ENCODE data around the gene SHANK3. TPM values are rescaled to one million over a fixed set of nuclear protein-coding genes. Genes with fewer than 3 reads are reported as not detected.

The SHANK3 gene
- polyA plus RNA-seq, 1 of the 3 experiments (the other 2 are of a cell fraction), result 1.5 TPM

GRCh38 chr22:50626850-50627641 lies 45.6 kb upstream of the SHANK3 start:
- Histone ChIP-seq H3K36me3 (replicated peaks in 1 of 2; ENCODE audit: control insufficient read depth in 1 of 2, insufficient read depth in 2 of 2, low read length in 1 of 2) (peaks cover 0 to 6% of the 10 kb centered on the region in 2 experiments), H3K4me3 (ENCODE audit: low read depth in 2 of 2, low read length in 1 of 2) (peak overlapping the region; percentile 77), H3F3A (replicated peaks; ENCODE audit: insufficient read depth) (no peaks in the 10 kb centered on the region), H3K4me1 (ENCODE audit: control insufficient read depth in 1 of 2, insufficient read depth in 2 of 2, low read depth in 1 of 2, low read length in 1 of 2) (peaks cover 0 to 16% of the 10 kb centered on the region in 2 experiments; a peak in 1 of 4 replicates), H3K27me3 (ENCODE audit: insufficient read depth) (no peaks in the 10 kb centered on the region), H4K20me1 (ENCODE audit: insufficient read depth) (no peaks in the 10 kb centered on the region), H3K79me2 (ENCODE audit: insufficient read depth) (peaks cover 7% of the 10 kb centered on the region; the same call in 1 of the 2 replicates), H3K9me3 (no peaks in the 10 kb centered on the region), H3K27ac (ENCODE audit: low read depth in 2 of 2, low read length in 1 of 2) (0 out of 4 replicates have a peak overlapping the region, but pooled peaks have one; percentile 28 to 67), H2AFZ (ENCODE audit: low read depth) (no peak overlapping the region), H3K9ac (peak overlapping the region; percentile 71), H3K9me2 (no peaks in the 10 kb centered on the region), H3K4me2 (peak overlapping the region; percentile 95)
- peak; percentile 16 for DNase-seq
- ChIA-PET POLR2A (no interaction called here), CTCF (interaction anchor here (0.6 to 1.5 kb wide), 7 partner anchors 8 to 145 kb away, joined by 3 to 6 read pairs (median 3); partner anchors contain the start of gene SCO2)
- no peak for TF ChIP-seq NRF1 (IDR thresholded peaks at IDR 0.05; ENCODE audit: low read depth, low read length)
- no peak for TF ChIP-seq CTCF (IDR thresholded peaks at IDR 0.05)
- TF ChIP-seq FOXM1 (IDR thresholded peaks at IDR 0.05; ENCODE audit: low read depth), result no peak
- TF ChIP-seq RFX5 (IDR thresholded peaks at IDR 0.05; ENCODE audit: low read length), result no peak
- TF ChIP-seq RAD21 (IDR thresholded peaks at IDR 0.05; ENCODE audit: low read length), result no peak
- no peak for TF ChIP-seq TAF1 (IDR thresholded peaks at IDR 0.05; ENCODE audit: borderline replicate concordance, low read depth, low read length)
- WGBS (ENCODE audit: low lambda C conversion rate), result 80% methylated on average over 12 of the region's 42 CpGs

- Histone ChIP-seq H3K27me3 (ENCODE audit: insufficient read depth) (no peaks in the 10 kb centered on the region), H4K20me1 (ENCODE audit: insufficient read depth) (no peaks in the 10 kb centered on the region), H3K27ac (ENCODE audit: low read depth in 2 of 2, low read length in 1 of 2) (peak within 1 kb of the TSS; percentile 28 to 67; a peak in 2 of 4 replicates), H3K9me2 (no peaks in the 10 kb centered on the region), H3K9ac (peak within 1 kb of the TSS; percentile 72), H2AFZ (ENCODE audit: low read depth) (peak within 1 kb of the TSS; percentile 77), H3K36me3 (replicated peaks in 1 of 2; ENCODE audit: control insufficient read depth in 1 of 2, insufficient read depth in 2 of 2, low read length in 1 of 2) (peaks cover 0 to 6% of the 10 kb centered on the region in 2 experiments), H3K9me3 (no peaks in the 10 kb centered on the region), H3F3A (replicated peaks; ENCODE audit: insufficient read depth) (no peaks in the 10 kb centered on the region), H3K79me2 (ENCODE audit: insufficient read depth) (peaks cover 7% of the 10 kb centered on the region; the same call in 1 of the 2 replicates), H3K4me1 (ENCODE audit: control insufficient read depth in 1 of 2, insufficient read depth in 2 of 2, low read depth in 1 of 2, low read length in 1 of 2) (peaks cover 0 to 16% of the 10 kb centered on the region in 2 experiments; a peak in 1 of 4 replicates), H3K4me2 (peak within 1 kb of the TSS; percentile 95), H3K4me3 (ENCODE audit: low read depth in 2 of 2, low read length in 1 of 2) (peak within 1 kb of the TSS; percentile 77)
- 2% methylated on average over 11 of the region's 88 CpGs for whole genome bisulfite sequencing (ENCODE audit: low lambda C conversion rate)
- ChIA-PET CTCF (interaction anchor here (0.6 to 1.5 kb wide), 8 partner anchors 9 to 241 kb away, joined by 3 to 6 read pairs (median 3); no protein-coding TSS in a partner anchor), POLR2A (interaction anchor here (0.7 to 0.9 kb wide), 2 partner anchors 11 to 26 kb away, joined by 3 to 4 read pairs; no protein-coding TSS in a partner anchor)
- DNase-seq, result peak; percentile 95
- TF ChIP-seq ZBTB33 (IDR thresholded peaks at IDR 0.05; ENCODE audit: borderline replicate concordance, low read depth) (no peak), MXI1 (IDR thresholded peaks at IDR 0.05; ENCODE audit: low read depth, low read length) (peak; percentile 74; the same call in 1 of the 2 replicates), SMC3 (IDR thresholded peaks at IDR 0.05; ENCODE audit: low read depth, low read length) (peak; percentile 36; the same call in 1 of the 2 replicates), RAD21 (IDR thresholded peaks at IDR 0.05; ENCODE audit: low read length) (peak; percentile 26; the same call in 1 of the 2 replicates), JUND (IDR thresholded peaks at IDR 0.05) (no peak), RCOR1 (IDR thresholded peaks at IDR 0.05; ENCODE audit: low read length) (no peak), MEF2A (IDR thresholded peaks at IDR 0.05; ENCODE audit: borderline replicate concordance, low read depth) (no peak), GATA2 (CRISPR knock-in tag; IDR thresholded peaks at IDR 0.05) (no peak), FOSL2 (IDR thresholded peaks at IDR 0.05; ENCODE audit: borderline replicate concordance, low read depth) (no peak), NFIC (IDR thresholded peaks at IDR 0.05; ENCODE audit: borderline replicate concordance) (no peak), USF2 (IDR thresholded peaks at IDR 0.05; ENCODE audit: borderline replicate concordance, low read depth, low read length) (no peak), EZH2phosphoT487 (IDR thresholded peaks at IDR 0.05; ENCODE audit: borderline replicate concordance, low read depth) (no peak), FOXM1 (IDR thresholded peaks at IDR 0.05; ENCODE audit: low read depth) (no peak), NRF1 (IDR thresholded peaks at IDR 0.05; ENCODE audit: low read depth, low read length) (peak; percentile 62), GABPA (IDR thresholded peaks at IDR 0.05; ENCODE audit: low read depth) (no peak)
Observed at GRCh38 chr22:50627642-50628542, 44.7 kb upstream of the SHANK3 start, which contains the start of gene ARSA. TSS of gene ARSA (minus strand) at chr22:50628152. CDS start at chr22:50627779, 373 bp downstream.
